A673 (cell line): Measurements from ENCODE around the gene CDHR1.

Experiments used
- EZH2 ChIP-seq: fragments of 200-600 bp; sonication (generic); IDR thresholded peaks from 2 replicates; pipeline ENCODE4 v1.6.1; 2017; ENCODE audit warnings: borderline replicate concordance, low read depth, mild to moderate bottlenecking, mixed read lengths, antibody characterized with exemption, low read length; ENCODE audit not compliant: poor library complexity, severe bottlenecking
- TF ChIP-seq, protein P1 (sequence below): fragments of 300-800, 200-600 bp; sonication (generic); conservative IDR thresholded peaks from 2 replicates; pipeline ENCODE4 v1.5.1; 2017; ENCODE audit warnings: low read depth, mild to moderate bottlenecking, antibody characterized with exemption, low read length, moderate library complexity, mixed read lengths

DNA sequence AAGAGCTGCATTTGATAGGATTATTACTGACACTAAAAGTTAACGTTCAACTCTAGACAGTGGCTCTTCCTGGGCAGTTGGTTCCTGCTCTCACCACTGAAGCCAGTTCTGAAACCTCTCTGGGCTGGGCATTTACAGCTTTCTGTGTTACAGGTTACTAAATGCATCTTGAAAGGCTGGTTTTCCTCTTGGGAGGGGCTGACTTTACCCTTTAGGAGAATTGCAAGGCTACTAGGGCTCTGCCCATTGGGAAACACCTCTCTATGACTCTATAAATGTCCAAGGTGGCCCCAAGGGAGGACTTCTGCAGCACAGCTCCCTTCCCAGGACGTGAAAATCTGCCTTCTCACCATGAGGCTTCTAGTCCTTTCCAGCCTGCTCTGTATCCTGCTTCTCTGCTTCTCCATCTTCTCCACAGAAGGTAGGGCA lies 20.8 kb upstream of the CDHR1 start, which contains the start of gene GPR15LG:
- TF ChIP-seq, protein P1, sequence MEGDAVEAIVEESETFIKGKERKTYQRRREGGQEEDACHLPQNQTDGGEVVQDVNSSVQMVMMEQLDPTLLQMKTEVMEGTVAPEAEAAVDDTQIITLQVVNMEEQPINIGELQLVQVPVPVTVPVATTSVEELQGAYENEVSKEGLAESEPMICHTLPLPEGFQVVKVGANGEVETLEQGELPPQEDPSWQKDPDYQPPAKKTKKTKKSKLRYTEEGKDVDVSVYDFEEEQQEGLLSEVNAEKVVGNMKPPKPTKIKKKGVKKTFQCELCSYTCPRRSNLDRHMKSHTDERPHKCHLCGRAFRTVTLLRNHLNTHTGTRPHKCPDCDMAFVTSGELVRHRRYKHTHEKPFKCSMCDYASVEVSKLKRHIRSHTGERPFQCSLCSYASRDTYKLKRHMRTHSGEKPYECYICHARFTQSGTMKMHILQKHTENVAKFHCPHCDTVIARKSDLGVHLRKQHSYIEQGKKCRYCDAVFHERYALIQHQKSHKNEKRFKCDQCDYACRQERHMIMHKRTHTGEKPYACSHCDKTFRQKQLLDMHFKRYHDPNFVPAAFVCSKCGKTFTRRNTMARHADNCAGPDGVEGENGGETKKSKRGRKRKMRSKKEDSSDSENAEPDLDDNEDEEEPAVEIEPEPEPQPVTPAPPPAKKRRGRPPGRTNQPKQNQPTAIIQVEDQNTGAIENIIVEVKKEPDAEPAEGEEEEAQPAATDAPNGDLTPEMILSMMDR: no peak
- TF ChIP-seq EZH2: no peak
